CD4-positive, alpha-beta T cell treated with Interleukin-4 for 4 hours (primary cell): ENCODE data around the gene MYBBP1A.

ENCODE experiments used
- DNase-seq: peaks from one replicate; pipeline ENCODE4 v3.0.0-alpha.2; 2020

MYBBP1A gene

DNA sequence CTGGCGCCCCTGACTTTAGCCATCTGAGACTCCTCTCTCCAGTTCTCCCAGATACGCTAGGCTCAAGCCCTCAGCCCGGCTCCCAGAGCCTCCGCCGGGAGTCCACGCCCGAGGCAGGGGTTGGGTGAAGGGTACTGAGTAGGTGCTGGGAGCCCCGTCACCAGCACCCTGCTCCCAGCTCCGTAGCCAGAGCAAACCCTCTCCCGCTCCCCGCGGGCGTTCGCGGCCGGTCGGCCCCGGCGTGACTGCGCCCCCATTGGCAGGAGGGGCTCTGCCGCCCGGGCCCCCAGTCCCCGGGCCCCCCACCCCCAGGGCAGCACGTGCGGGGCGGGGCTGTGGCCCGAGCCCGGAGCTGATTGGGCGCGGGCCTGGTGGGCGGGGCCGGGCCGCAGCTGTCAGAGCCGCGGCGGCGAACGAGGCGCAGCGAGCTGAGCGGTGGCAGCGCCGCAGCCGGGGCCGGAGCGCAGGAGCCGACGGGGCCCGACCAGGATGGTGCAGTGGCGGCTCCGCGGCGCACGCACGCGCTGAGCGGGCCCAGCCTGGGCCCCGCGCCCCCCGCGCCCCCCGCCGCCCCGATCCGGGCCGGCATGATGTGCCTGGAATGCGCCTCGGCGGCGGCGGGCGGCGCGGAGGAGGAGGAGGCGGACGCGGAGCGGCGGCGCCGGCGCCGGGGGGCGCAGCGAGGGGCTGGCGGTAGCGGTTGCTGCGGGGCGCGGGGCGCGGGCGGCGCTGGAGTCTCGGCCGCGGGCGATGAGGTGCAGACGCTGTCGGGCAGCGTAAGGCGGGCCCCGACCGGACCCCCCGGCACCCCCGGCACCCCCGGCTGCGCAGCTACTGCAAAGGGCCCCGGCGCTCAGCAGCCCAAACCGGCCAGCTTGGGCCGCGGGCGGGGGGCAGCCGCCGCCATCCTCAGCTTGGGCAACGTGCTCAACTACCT lies 56.5 kb downstream of the MYBBP1A start, which contains the start of gene SPNS2:
Gene SPNS2 (plus strand): TSS at position 421 of the 937 bp plus-strand sequence. CDS start 167 bp downstream, at position 588.
- peak; percentile 36 for DNase-seq

DNA sequence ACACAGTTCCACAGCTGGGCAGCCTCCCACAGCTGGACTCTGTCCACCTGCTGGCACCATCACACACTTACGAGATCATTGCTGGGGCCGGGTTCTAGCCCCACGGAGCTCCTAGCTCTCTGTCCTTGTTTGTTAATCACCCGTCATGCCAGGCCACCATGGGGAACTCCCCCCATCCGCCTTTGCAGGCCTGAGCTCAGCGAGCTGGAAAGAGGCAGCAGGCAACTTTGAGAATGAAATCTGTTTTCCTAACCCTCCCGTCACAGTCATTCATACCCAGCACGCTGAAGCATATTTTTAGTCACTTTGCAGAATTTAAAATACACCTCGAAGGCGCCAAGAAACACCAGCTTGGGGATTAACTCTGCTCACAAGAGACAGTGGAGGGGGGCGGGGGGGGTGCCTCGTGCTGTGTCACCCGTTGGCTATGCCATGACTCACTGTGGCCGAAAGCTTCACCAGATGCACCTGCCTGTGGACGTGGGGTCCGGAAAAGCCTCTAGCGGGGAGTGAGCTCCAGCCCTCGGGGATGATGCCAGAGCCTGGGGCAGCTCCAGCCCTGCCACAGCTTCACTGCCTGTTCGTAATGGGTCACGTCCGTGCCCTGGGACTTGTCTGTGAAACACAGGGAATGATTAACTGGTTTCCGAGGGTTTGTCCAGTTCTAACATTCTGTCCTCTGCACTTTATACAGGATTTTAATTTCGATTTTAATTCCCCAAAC lies 57.9 kb downstream of the MYBBP1A start:
- no peak for DNase-seq

DNA sequence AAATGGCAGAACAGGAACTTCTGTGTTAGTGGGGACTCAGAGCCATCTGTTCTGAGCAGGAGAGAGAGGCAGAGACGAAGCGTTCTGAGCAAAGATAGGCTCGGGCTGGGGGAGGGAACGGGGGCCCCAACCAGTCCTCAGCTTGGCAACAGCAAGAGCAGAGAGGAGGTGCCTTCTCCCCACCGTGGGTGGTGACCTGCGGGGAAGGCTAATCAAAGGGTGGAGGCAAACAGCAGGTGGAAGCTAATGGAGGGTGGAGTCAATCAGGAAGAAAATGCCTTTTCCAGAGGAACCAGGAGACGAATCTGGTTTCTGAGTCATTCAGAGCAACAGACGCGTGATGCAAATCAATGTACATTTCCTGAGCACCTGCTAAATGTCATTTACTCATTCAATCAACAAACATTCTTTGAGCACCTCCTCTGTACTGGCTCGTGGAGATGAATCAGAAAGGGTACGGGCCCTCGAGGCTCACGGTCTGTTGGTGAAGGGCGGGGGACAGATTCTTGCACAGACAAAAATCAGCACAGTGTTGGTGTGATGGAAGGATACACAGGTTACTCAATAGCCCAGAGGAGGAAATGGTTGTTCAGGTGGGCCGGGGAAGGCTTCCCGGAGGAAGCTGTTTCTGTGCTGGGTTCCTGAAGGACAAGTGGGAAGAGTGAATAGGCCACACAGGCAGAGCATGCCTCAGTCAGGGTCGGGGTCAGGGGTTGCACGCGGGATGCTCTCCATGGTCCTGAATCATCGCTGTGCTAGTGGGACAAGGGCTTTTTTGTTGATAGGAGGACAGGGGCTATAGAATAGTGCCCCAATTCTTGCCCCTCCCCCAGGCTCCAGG lies 62.2 kb downstream of the MYBBP1A start:
- no peak for DNase-seq

DNA sequence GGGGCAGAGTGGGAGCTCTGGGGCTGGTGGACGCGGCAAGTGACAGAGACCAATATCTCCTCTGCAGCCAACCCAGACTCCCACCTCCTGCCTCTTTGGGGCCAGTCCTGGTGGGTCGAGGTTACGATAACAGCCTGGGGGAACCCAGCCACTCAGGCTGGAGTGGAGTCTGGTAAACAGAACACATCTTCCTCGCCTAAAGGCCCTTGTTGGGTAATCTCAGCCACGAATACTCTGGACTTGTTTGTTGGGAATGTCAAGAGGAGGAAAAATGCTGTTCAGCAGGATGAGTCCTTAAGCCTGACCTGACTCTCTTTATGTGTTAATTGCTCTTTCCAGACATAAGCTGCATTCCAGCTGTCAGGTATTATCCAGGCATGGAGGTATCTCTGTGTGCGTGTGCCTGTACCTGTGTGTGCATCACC lies 64.5 kb downstream of the MYBBP1A start:
- DNase-seq: no peak

DNA sequence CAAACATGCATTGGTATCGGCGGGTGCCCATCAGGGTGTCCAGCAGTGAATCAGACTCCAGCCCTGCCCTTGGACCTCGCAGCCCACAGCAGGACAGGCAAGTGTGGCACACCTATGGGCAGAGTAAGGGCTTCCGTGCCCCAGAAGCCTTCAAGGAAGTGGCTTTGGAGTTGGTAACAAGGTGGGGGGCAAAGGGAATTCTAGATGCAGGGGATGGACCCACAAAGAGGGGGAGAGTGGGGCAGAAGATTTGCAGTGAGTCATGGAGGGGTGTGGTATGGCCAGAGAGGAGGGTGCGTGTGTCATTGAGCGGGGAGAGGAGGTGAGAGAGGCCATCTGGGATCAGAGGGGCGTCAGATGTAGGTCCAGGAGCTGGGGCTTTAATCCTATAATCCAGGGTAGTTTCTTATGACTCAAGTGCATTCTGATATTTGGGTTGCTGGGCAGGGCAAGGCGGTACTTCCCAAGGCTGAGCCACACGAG lies 65.0 kb downstream of the MYBBP1A start:
- DNase-seq: no peak

DNA sequence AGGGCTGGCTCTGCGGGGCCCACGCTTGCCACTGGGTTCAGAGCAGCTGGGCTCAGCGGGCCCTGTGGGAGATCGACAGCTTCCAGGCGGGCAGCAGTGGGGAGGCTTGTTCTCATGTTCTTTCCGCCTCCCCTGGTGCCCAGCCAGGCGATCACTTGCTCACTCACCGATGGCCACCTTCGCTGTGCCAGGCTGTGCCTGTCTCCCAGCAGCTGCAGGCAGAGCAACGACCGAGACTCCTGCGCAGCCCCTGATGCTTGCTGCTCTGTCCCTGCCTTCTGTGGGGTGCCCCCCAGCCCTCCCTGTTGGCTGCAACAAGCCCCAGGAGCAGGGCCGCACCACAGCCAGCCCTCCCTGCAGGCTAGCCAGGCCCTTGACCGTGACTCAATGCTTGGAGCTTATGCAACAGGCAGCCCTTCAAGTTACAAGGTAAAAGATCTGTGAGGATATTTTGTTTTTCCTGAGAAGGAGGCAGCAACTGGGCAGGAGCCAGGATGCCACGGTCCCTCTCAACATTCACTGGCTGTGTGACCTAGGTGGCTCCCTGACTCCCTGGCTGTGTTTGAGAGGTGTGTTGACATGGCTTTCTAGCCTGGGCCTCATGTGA lies 66.1 kb downstream of the MYBBP1A start:
- DNase-seq: no peak
